GM23338 (cell line): ENCODE measurements around the gene TBL1XR1. TPM values are rescaled to one million over a fixed set of nuclear protein-coding genes. Genes with fewer than 3 reads are reported as not detected.
A peak's percentile ranks its signal among the peaks of the same experiment; 100 is the strongest.

Experiments used
- ATAC-seq: fragments of 200-7000 bp; cut with Tn5 transposase; 3 replicates; pipeline ENCODE4 v1.9.1; 2020
- DNase-seq: peaks from one replicate; pipeline ENCODE4 v3.0.0-alpha.2; 2015; ENCODE audit warnings: low spot score
- H2AFZ ChIP-seq: fragments of 200-600 bp; sonication (generic); 2 replicates; pipeline ENCODE4 v1.8.0; 2016; ENCODE audit warnings: antibody characterized with exemption, mild to moderate bottlenecking, moderate library complexity
- H3F3A ChIP-seq: fragments of 200-600 bp; sonication (generic); replicated peaks from 2 replicates; pipeline ENCODE4 v1.8.0; 2017; ENCODE audit warnings: antibody characterized with exemption, mixed run types, low read depth
- H3K27ac ChIP-seq: fragments of 200-600 bp; sonication (generic); 2 replicates; pipeline ENCODE4 v1.6.1; 2016; ENCODE audit warnings: low read depth
- H3K27me3 ChIP-seq: fragments of 200-600 bp; sonication (generic); 2 replicates; pipeline ENCODE4 v1.8.0; 2016; ENCODE audit warnings: mild to moderate bottlenecking, mixed run types, moderate library complexity; ENCODE audit not compliant: insufficient read depth
- H3K36me3 ChIP-seq: fragments of 200-600 bp; sonication (generic); 2 replicates; pipeline ENCODE4 v1.8.0; 2016; ENCODE audit warnings: mild to moderate bottlenecking; ENCODE audit not compliant: insufficient read depth
- H3K4me1 ChIP-seq: fragments of 200-600 bp; sonication (generic); 2 replicates; pipeline ENCODE4 v1.8.0; 2016; ENCODE audit warnings: mild to moderate bottlenecking, moderate library complexity; ENCODE audit not compliant: insufficient read depth
- H3K4me2 ChIP-seq: fragments of 200-600 bp; sonication (generic); 2 replicates; pipeline ENCODE4 v1.7.1; 2017; ENCODE audit warnings: mixed run types
- H3K4me3 ChIP-seq: fragments of 200-600 bp; sonication (generic); 2 replicates; pipeline ENCODE4 v1.6.1; 2016; ENCODE audit warnings: mixed run types
- H3K79me2 ChIP-seq: fragments of 200-600 bp; sonication (generic); replicated peaks from 2 replicates; pipeline ENCODE4 v1.8.0; 2017; ENCODE audit warnings: mild to moderate bottlenecking; ENCODE audit not compliant: insufficient read depth
- H3K9me2 ChIP-seq: fragments of 200-600 bp; sonication (generic); 2 replicates; pipeline ENCODE4 v1.8.0; 2017; ENCODE audit not compliant: insufficient read depth
- H4K20me1 ChIP-seq: fragments of 200-600 bp; sonication (generic); replicated peaks from 2 replicates; pipeline ENCODE4 v1.8.0; 2017; ENCODE audit warnings: mild to moderate bottlenecking; ENCODE audit not compliant: insufficient read depth
- H3K27ac Mint-ChIP-seq: 2 replicates; pipeline ENCODE4 v1.8.0; 2020; ENCODE audit warnings: inconsistent platforms, mild to moderate bottlenecking, moderate library complexity, mixed read lengths
- H3K27me3 Mint-ChIP-seq: 3 replicates; pipeline ENCODE4 v1.8.0; 2022; ENCODE audit warnings: low read depth, mild to moderate bottlenecking, moderate library complexity, mixed read lengths, inconsistent platforms; ENCODE audit not compliant: insufficient read depth, poor library complexity
- H3K36me3 Mint-ChIP-seq: 3 replicates; pipeline ENCODE4 v1.8.0; 2021; ENCODE audit warnings: low read depth, mild to moderate bottlenecking, inconsistent platforms, moderate library complexity, mixed read lengths
- H3K4me1 Mint-ChIP-seq: 3 replicates; pipeline ENCODE4 v1.8.0; 2020; ENCODE audit warnings: mild to moderate bottlenecking, inconsistent platforms, mixed read lengths
- H3K4me3 Mint-ChIP-seq: 3 replicates; pipeline ENCODE4 v1.8.0; 2021; ENCODE audit warnings: moderate library complexity, mild to moderate bottlenecking, inconsistent platforms, mixed read lengths
- H3K9me3 Mint-ChIP-seq: 3 replicates; pipeline ENCODE4 v1.8.0; 2020; ENCODE audit warnings: moderate library complexity, mild to moderate bottlenecking, inconsistent platforms, mixed read lengths
- EZH2 ChIP-seq: fragments of 200-600 bp; sonication (generic); IDR thresholded peaks from one replicate; pipeline ENCODE4 v1.8.0; 2017; ENCODE audit warnings: antibody characterized with exemption, mild to moderate bottlenecking, low read depth; ENCODE audit not compliant: unreplicated experiment
- EZH2phosphoT487 ChIP-seq: fragments of 200-600 bp; sonication (generic); IDR thresholded peaks from one replicate; pipeline ENCODE4 v1.8.1; 2018; ENCODE audit warnings: antibody characterized with exemption; ENCODE audit not compliant: unreplicated experiment
- NANOG ChIP-seq: IDR thresholded peaks from 2 replicates; pipeline ENCODE4 v1.6.1; 2016; ENCODE audit warnings: antibody characterized with exemption, borderline replicate concordance
- STAT1 ChIP-seq: IDR thresholded peaks from one replicate; pipeline ENCODE4 v1.6.1; 2016; ENCODE audit warnings: antibody characterized with exemption; ENCODE audit not compliant: unreplicated experiment
- ZNF114 ChIP-seq: fragments of 250-450 bp; sonication (Bioruptor Pico); IDR thresholded peaks from 2 replicates; pipeline ENCODE4 v1.5.0; 2020; ENCODE audit warnings: mild to moderate bottlenecking, moderate library complexity
- ZNF462 ChIP-seq: fragments of 250-450 bp; sonication (Bioruptor Pico); IDR thresholded peaks from 2 replicates; pipeline ENCODE4 v1.5.0; 2020; ENCODE audit warnings: mild to moderate bottlenecking, moderate library complexity
- polyA plus RNA-seq: library from polyadenylated mRNA; unstranded; fragments of >200 nt; fragmentation: Nextera tagmentation; extraction: Ambion mirVana; gene quantifications from 2 replicates; pipeline ENCODE4 v1.2.1, GENCODE V29; 2016
- total RNA-seq: library from RNA; depleted of rRNA; stranded (reverse); fragments of >200 nt; shearing (Covaris generic); gene quantifications from 2 replicates; pipeline ENCODE4 v1.2.3, GENCODE V29; 2014

Gene TBL1XR1
- total and polyA plus RNA-seq, 2 experiments from 2014 or later: 49.6 to 122 TPM

DNA sequence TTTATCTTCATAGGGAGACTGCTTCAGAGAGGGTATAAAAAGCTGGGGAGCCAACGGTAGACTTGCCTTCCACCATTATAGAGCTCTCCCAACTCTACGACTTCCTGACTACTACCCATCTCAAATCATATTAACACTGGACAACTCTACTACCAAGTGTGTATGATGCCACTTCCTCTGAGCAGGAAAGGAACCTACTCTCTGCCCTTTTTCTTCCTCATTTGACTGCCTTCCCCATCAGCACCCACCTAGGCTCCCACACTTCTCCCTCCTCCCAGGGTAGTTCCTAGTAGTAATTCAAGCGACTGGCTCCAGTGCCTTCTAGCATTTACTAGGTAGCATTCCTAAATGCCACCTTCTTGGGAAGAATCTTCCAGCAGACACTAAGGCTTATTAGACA is 24.5 kb upstream of the TBL1XR1 start:
- no peak overlapping the region for H3K27ac Mint-ChIP-seq
- H3K9me2 ChIP-seq: no peaks in the 10 kb centered on the region
- no peaks in the 10 kb centered on the region for H4K20me1 ChIP-seq
- H3K4me3 ChIP-seq: no peak overlapping the region
- H3K79me2 ChIP-seq: no peaks in the 10 kb centered on the region
- no peak overlapping the region for H3K27ac ChIP-seq
- no peaks in the 10 kb centered on the region for H3F3A ChIP-seq
- H3K4me1 Mint-ChIP-seq: no peaks in the 10 kb centered on the region
- no peaks in the 10 kb centered on the region for H3K36me3 ChIP-seq
- DNase-seq (no peak), ATAC-seq (no peak)
- H3K27me3 Mint-ChIP-seq: peaks cover 3% of the 10 kb centered on the region
- H3K4me1 ChIP-seq: no peaks in the 10 kb centered on the region
- no peak overlapping the region for H3K4me3 Mint-ChIP-seq
- 0 out of 2 replicates have a peak overlapping the region, but pooled peaks have one; percentile 14 for H2AFZ ChIP-seq
- H3K4me2 ChIP-seq: no peak overlapping the region
- no peaks in the 10 kb centered on the region for H3K27me3 ChIP-seq
- TF ChIP-seq ZNF114 (CRISPR knock-in tag) (no peak), EZH2phosphoT487 (no peak), NANOG (no peak), ZNF462 (CRISPR knock-in tag) (no peak), STAT1 (no peak), EZH2 (no peak)
- H3K9me3 Mint-ChIP-seq: no peaks in the 10 kb centered on the region
- H3K36me3 Mint-ChIP-seq: no peaks in the 10 kb centered on the region
